GM21786 (cell line): ENCODE measurements around the gene IFIT1B.
A peak's percentile ranks its signal among the peaks of the same experiment; 100 is the strongest.
"Not testable (repeated sequence)": the region's sequence is repeated elsewhere in the genome, so short reads cannot be mapped to it uniquely, and the experiment has no call there.

Source experiments
- ATAC-seq: cut with Tn5 transposase; IDR thresholded peaks from one replicate; pipeline ENCODE4 v1.9.1; 2021; ENCODE audit not compliant: unreplicated experiment

The IFIT1B gene

GRCh38 chr10:89409282-89409681, 31.4 kb downstream of the IFIT1B start:
- ATAC-seq, result not testable (repeated sequence)

GRCh38 chr10:89410551-89410950, 32.7 kb downstream of the IFIT1B start:
- ATAC-seq, result not testable (repeated sequence)

- not testable (repeated sequence) for ATAC-seq
These were observed 33.3 kb downstream of the IFIT1B start for GRCh38 chr10:89411135-89411534.

- ATAC-seq, result not testable (repeated sequence)
These were observed 34.4 kb downstream of the IFIT1B start for GRCh38 chr10:89412276-89412675.

- no peak for ATAC-seq
These were observed 35.6 kb downstream of the IFIT1B start for GRCh38 chr10:89413398-89413912.

- ATAC-seq, result peak; percentile 63
These were observed 36.5 kb downstream of the IFIT1B start, which contains the start of gene IFIT5 for GRCh38 chr10:89414146-89414878. Gene IFIT5, plus strand, starts transcription at chr10:89414568. Its CDS starts 231 bp downstream, at chr10:89414799.

- ATAC-seq, result peak; percentile 39
These were observed 37.3 kb downstream of the IFIT1B start for GRCh38 chr10:89414879-89415821.

GRCh38 chr10:89416465-89416864, 38.6 kb downstream of the IFIT1B start:
- no peak for ATAC-seq

- no peak for ATAC-seq
These were observed 41.7 kb downstream of the IFIT1B start for GRCh38 chr10:89419548-89419947.

GRCh38 chr10:89421018-89421476, 43.2 kb downstream of the IFIT1B start:
- ATAC-seq, result no peak

GRCh38 chr10:89425000-89425399, 47.1 kb downstream of the IFIT1B start:
- ATAC-seq, result no peak

GRCh38 chr10:89426230-89426868, 48.5 kb downstream of the IFIT1B start:
- ATAC-seq, result peak; percentile 65

GRCh38 chr10:89427629-89428028, 49.8 kb downstream of the IFIT1B start:
- no peak for ATAC-seq

GRCh38 chr10:89428877-89429276, 51.0 kb downstream of the IFIT1B start:
- no peak for ATAC-seq

GRCh38 chr10:89431977-89432376, 54.1 kb downstream of the IFIT1B start:
- ATAC-seq, result no peak
